CD4-positive, alpha-beta T cell treated with Interleukin-6 at 100 ng/mL for 8 hours (primary cell): ENCODE results near the gene EVA1B.

Experiments used
- DNase-seq: peaks from one replicate; pipeline ENCODE4 v3.0.0-alpha.2; 2020; ENCODE audit warnings: mixed read lengths, low spot score

The EVA1B gene

DNA sequence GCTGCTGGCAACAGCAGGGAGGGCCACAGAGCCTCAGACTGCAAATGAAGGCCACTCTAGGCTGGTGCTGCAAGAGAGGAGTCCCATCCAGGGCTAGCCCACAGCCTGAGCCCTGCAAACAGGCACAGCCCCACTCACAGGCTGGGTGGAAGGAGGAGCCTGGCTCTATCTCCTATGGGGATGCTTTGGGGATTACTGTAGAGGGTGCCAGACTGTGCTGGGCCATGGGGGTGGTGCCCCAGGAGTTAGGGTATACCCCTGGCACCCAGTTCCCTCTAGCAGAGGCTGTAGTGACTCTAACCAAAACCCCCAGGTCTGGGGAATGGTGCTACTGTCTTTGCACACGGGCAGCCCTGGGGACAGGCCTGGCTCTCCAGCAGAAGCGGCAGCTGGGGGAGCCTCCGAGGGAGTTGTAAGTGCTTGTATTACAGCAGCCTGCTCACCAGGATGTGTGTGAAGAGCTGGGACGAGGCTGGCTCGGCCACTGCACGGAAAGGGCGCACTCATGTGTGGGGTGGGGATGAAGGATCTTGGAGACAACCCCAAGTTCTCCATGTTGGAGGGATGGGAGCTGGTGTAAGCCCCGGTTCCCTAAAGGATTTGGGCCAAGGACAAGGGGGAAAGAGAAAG lies 23.4 kb upstream of the EVA1B start:
- DNase-seq, result no peak

DNA sequence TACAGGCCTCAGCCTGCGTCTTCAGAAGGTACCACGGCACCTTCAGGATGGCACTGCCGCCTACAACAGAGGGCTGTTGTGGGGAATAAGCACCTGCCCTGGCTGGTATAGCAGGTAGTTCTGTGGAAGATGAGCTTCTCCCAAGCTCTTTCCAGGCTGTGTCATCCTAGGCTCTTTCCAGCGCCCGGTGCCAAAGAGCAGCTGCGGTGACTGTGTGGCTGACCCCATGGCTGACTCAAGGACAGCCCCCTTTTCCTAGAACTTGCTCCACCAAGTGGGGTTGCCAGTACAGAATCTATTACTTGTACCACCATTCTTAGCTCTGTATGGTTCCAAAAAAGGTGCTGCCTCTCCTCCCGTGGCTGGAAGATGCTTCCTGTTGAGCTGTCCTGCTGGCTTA lies 21.9 kb upstream of the EVA1B start:
- no peak for DNase-seq

DNA sequence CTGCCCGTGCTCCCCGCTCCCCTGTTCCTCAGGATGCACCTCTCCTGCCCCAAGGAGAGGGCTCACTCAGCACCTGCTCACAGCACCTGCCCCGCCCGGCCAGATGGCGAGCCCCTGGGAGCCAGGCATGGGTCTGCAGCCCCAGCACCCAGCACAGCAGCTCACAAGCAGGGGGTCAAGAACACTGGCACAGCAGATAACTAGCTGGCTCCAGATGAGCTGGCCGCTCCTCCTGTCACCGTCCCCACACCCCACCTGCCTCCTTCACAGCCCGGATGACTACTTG lies 20.9 kb upstream of the EVA1B start:
- no peak for DNase-seq

DNA sequence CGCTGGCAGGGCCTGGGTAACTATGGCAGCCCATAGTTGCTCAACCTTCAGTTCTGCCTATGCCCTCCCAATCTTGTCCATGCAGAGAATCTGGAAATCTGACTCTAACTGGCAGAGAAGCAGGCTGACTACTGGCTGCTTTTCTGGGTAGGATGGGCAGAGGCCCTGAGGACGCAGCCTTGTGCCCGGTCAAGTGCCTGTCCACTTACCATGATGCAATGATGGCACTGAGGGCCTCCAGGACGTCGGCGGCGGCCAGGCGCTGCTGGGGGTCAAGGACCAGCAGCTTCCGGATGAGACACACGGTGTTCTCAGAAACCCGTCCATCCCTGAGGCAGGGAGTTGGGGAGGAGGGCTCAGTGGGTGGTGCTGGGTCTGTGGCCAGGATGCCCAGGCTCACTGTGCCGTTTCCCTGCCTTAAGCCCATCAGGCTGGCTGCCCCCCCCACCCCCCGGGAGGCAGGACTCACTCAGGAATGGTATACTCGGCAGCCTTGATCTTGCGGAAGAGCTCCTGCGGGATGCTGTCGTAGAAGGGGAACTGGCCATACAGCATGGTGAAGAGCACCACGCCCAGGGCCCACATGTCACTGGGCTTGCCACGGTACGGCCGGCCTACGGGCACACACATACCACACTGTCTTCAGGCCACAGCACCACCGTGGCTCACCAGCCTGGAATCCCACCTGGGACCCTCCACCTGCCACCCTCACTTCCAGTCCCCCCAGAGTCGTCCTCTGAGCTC lies 20.4 kb upstream of the EVA1B start:
- DNase-seq, result no peak

DNA sequence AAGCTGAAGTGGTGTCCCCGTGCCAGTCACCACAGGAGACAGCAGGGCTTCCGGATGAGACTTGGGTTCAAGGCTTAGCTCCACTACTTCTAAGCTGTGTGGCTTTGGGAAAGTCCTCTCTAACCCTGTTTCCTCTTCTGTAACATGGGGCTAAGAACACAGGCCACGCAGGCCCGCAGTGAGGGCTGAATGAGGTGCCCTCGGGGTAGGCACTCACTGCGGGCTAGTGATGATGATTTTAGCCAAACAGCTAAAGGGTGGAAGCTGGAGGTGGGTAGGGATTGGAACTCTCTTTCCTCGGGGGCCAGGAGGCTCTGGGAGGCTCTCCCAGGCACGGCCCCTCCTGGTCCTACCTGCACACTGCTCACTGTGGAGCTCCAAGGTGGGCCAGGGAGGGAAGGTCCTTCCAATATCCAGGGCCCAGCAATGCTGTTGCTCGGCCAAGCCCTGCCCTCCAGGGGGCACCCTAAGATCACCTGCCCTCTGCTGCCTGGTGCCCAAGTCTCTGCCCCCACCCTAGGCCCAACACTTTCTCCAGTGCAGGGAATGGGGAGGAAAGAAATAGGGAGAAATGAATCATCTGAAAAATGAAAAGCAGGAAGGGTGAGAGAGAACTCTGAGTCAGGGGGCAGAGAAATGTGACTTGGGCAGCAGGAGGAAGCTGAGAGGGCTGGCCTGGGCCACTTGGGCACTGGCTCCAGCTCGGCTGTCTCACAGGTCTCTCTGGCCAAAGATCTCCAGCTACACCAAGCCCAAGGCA lies 19.2 kb upstream of the EVA1B start:
- DNase-seq, result peak; percentile 57

DNA sequence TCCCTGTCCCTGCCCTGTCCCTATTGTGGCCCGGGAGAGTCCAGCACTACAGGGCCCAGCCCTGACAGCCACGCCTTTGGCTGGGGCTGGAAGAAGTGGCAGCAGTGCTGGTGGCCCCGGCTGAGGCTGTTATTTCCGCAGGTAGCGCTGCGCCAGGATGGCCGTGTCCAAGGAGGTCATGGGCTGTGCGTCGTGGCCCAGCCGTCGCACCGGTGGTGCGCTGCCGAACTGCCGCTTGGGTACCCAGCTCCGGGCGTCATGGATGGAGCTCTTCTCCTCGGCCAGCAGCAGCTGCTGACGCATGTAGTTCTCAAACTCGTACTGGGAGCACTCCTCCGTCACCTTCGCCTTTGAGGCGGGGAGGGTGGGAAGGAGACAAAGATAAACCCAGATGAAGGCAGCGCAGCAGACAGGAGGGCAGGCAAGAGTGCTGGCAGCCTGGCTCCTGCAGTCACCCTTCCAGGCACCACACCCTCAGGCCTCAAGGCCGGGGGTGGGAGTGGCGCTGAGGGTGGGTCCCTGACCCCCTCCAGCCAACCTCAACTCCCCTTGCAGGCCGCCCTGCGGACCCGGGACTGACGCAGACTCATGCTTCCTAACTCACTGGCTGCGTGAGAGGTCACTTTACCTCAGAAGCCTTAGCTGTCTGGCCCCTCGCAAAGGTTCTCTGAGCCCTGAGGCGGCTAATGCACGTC lies 18.3 kb upstream of the EVA1B start:
- DNase-seq, result no peak

DNA sequence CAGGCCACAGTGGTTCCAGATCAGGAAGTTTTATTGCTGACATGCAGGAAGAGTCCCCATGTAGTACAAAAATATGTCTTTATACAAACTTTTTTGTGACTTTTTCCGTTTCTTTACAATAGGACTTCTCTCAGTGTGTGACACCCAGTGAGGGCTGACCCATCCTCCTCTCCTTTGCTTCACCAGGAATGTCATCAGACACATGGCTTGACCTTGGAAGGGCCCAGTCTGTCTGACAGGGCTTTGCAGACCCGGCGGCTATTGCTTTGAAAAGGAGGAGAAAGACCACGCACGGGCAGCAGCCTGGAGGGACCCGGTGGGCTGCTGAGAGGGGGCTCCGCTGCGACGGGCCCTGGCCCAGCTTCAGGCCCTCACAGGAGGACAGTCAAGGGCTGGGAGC lies 16.2 kb upstream of the EVA1B start:
- no peak for DNase-seq

DNA sequence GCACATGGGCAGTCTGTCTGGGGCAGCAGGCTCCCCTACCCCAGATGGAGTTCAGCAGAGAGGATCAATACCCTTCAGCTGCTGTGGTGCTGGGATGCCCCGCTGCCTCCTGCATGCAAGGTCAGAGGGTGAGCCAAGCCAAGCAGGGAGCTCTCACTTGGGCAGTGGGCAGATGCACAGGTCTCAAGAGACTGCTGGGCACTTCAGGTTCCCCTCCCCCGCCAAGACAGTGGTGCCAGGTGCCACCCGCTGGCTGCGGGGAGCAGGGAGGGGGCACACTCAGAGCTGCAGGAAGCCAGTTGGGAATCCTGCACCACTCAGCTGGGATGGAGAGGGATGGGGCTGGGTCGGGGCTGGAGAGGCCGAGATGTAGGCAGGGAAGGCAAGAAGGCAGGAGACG lies 15.8 kb upstream of the EVA1B start:
- DNase-seq, result no peak

DNA sequence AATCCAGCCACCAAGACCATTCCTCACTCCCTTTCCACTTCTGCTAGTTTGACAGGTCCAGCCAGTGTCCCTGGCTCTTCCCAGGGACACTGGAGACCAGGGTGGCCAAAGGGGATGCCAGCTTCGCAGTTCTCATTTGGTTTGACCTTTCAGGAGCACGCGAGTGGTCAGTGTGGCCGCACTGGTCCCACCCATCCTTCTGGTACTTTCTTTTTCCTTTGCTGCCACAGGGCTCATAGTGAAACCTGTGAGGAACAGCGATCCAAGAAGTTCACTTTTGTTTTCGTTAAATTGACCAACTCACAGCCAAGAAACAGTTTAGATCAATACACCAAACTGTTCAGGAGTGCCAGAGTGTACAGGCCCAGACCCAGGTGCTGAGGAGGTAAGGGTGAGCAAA lies 14.4 kb upstream of the EVA1B start:
- no peak for DNase-seq

DNA sequence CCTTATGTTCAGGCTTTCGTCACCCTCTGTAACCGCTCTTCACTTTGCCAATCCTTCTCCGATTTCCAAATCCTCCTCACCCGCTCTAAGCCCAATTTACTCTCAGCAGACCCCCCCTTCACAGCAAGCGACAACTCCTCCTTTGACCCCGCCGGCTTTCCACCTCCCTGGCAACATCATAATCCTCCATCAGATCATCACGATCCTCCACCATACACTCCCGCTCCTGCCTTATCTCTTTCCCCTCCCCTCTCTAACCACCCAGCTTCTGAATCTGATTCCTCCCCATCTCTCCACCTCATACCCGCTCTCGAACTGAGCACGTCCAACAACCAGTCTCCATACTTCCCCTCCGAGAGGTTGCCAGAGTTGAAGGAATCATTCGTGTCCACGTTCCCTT lies 7.5 kb upstream of the EVA1B start:
- DNase-seq, result no peak

DNA sequence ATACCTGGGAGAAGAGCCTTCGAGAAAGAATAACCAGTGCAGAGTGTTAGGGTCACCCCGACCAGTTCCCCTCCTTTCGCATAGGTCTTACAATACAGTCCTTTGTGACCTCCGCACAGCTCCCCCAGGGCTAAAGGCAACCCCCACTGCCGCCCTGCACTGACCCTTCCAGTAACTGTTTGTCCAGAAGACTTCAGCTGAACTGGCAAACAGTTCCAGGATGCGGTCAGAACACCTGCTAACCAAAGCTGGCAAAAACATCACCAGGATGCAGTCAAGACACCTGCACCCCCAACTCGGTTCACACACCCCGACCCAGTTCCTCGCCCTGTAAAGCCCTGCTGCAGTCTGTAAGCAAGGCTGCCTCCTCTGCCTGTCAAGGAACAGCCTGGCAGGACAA lies 6.4 kb upstream of the EVA1B start:
- DNase-seq, result no peak

DNA sequence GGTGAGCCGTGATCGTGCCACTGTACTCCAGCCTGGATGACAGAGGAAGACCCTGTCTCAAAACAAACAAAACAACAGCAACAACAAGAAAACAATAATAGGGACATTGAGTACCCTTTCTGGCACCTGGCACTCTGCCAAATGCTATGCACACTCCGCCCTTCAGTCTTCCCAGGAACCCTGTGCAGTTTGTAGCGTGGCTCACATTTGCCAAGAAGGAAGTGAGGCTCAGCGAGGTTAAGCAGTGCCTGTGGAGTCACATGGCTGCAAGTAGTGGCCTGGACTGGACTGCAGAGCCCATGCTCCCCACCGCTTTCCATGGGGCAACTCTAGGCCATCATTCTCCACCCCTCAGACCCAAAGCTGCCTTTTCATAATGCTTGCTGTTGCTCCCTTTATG lies 5.3 kb upstream of the EVA1B start:
- no peak for DNase-seq

DNA sequence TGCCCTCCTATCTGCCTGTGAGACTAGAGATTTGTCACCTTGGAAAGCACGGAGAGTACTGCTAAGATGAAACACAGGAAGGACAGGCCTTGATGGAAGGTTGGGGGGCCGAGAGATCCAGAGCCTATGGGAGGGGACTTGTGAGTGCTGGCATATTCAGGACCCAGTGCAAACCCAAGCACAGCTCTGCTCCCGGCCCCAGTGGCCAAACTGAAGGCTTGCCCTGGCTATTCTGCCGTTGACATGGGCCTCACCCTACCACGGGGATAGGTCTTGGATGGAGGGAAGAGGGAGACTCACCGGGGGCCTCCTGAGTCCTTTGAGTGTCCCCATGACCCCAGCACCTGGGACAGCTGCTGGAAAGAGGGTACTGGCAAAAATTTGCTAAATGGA lies 4.6 kb upstream of the EVA1B start:
- DNase-seq, result no peak

DNA sequence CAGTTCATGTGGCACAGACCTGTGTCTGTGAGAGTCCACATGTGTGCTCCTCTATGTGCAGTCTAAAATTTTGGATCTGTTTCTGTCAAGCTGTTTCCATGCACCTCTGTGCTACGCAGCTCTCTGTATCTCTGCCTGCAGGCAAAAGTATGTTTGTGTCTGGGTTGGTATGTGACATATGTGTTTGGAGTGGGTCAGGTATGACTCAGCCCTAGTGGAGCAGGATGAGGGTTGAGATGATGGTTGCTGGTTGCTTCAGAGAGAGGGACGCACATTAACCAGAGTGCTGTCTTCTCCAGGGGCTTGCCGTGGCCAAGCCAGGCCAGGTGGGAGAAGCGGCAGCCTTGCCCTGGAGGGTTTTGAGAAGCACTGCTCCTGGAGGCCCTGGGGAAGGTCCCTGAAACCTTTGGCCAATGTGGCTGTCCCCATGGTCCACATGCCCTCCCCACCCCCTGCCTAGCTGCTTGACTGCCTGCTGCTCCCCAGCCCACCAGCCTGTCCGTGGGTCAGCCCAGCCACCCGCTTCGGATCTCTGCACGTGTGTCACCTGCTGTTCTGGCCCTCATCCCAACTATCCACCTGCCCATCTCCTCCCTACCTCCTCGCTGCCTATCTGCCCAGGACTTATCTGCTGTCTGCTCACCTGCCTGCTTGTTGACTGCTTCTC lies 4.1 kb upstream of the EVA1B start:
- no peak for DNase-seq

DNA sequence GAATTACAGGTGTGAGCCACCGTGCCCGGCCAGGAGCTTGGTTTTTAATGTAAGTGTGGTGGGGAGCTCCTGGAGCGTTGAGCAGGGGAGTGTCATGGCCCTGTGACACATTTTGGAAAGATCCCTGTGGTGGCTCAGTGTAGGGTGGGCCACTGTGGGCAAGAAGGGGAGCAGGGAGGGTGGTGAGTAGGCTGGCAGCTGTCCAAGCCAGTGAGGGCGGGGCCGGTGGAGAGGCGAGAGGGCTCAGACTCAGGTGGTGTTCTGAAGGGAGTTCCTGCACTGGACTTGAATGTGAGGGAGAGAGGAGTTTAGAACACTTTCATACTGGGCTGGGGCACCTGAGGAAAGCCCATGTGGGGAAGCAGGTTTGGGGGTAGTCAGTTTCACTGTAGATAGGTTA lies 3.1 kb upstream of the EVA1B start:
- no peak for DNase-seq

DNA sequence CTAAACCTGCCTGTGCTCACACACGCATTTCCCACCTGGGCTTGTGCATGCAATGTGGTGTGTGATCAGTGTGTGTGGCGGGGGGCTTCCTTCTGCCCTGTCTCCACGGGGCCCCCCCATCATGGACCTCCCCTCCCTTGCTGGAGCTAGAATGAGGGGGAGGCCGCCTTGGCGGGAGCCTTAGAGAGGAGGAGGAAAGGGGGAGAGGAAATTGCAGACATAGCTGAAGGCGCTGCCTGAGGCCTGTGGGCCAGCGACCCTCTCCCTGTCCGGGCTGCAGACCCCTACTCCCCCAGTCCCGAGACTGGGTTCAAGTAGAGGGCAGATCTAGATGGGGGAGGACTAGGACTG lies 883 bp upstream of the EVA1B start:
- no peak for DNase-seq

DNA sequence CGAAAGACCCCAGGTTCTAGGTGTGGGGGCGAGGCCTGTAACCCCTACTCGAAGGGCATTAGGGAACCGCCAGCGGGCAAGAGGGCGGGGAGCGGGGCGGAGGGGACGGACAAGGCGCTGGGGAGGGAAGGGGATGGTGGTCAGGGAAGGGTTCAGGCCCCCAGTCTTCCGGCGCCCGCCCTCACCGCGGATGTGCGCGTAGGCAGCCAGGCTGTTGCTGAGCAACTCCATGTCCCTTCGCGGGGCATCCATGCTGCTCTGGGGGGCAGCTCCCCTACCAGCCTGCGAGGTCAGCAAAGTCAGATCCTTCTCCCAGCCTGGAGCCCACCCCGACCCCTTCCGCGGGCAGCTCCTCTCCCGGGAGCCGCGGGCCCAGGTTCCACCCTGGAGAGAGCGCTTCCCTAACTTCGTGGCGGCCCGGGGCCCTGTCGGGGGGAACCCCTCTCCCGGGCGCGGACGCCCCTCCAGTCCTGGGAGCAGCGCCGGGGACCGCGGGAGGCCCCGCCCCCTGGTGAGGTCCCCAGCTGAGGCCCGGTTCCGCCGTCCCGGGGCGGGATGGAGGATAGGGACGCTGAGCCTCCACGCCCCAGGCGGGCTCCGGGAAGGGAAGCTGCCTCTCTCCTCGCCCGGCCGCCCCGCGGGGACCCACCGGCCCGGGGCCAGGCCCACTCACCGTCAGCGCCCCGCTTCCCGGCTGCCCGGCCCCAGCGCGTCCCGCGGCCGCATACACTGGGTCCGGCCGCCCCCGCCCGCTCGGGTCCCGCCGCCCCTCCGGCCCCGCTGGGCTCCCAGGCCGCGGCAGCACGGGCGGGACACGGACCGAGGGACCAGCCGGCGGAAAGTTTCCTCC lies 434 bp downstream of the EVA1B start:
- no peak for DNase-seq

DNA sequence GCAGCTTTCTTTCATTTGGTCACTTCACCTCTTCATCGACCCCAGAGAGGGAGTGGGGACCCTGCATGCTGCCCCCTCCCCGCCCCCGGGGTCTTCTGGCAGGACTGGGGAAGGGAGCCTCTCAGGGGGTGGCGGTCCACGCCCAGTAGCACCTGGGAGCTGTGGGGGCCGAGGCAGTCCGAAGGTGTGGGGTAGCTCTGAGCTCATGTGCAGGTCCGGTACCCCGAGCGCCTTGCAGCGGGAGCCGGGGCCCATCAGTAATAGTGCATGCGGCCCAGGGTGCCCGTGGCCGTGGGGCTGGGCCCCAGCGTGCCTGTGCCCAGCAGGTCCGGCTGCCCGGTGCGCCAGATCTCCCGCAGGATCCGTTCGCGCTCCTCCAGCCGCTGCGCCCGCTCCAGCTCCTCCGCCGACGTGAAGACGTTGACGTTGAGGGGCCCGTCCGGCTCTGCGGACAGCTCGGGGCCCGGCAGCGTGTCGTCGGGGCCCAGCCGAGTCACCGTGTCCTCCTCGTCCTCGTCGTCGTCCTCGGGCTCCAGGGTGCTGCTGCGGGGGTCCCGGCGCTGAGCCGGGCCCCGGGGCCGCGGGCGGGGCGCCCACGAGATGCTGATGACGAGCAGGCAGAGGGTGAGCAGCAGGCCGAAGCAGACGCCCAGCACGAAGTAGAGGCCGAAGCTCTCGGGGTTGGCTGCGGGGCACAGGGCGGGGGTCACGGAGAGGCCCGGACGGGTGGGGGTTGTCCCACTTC lies 1.2 kb downstream of the EVA1B start:
- DNase-seq, result no peak

DNA sequence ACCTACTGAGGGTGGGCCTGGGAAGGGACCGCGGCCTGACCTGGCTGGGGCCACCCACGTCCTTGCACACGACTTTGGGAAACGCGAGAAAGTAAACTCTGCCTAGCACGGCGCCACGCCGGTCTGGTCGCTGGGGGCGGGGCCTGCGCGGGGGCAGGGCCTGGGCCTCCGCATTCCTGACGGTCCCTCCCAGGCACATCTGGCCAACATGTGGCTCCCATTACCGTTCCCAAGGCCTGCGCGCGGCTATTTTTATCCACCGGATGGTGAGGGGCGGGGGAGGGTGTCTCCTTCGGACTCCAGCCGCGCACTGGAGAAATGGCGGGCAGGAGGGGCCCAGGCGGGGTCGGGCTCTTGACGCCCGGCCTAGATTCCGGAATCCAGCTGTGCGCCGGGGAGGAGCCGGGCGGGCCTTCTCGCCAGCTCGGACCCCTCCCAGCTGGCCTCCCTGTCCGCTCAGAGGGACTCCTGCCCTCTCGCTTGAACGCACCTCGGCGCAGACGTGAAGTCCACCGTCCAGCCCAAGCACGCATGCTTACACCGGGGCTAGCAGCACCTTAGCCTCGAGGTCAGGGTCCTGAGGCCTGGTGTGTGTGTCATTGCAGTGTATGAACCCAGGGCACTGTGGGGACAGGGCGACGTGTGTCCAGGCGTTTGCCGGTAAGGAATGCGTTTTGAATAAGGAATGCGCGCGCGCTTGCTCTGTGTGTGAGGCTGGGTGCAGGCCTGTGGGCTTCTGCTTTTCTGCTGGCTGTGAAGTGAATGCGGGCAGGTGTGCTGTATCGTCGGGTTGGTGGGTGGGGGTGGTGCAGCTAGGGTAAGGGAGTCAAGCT lies 2.1 kb downstream of the EVA1B start:
- no peak for DNase-seq

DNA sequence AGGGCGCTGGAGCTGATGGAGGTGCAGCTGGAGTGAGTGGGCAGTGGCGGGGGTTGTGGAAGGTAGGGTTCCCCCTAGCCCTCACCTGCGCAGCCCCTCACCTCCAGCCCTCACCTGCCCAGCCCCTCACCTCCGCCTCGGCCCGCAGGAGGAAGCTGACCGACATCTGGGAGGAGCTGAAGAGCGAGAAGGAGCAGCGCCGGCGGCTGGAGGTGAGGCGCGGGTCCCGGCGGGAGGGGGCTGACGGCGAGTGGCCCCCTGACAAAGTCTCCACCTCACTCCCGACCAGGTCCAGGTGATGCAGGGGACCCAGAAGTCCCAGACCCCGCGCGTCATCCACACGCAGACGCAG lies 2.7 kb downstream of the EVA1B start:
- no peak for DNase-seq
